Liver (tissue), 9 donors: Measurements from ENCODE around the gene TOP2A. TPM values are rescaled to one million over a fixed set of nuclear protein-coding genes. Genes with fewer than 3 reads are reported as not detected.
"Not testable (repeated sequence)": the region's sequence is repeated elsewhere in the genome, so short reads cannot be mapped to it uniquely, and the experiment has no call there.

Experiments
- DNase-seq: peaks from one replicate; pipeline ENCODE4 v3.0.0-alpha.2; 2017; ENCODE audit warnings: low spot score
- H3K27ac ChIP-seq, 2 donors: one replicate each; pipeline ENCODE4 v1.7.0; 2013; ENCODE audit warnings: inconsistent platforms in 2 of 2, low read length in 2 of 2, control low read depth in 1 of 2, low read depth in 1 of 2, mild to moderate bottlenecking in 1 of 2
- H3K27me3 ChIP-seq, 4 donors: one replicate each; pipeline versions ENCODE4 v1.6.1 to v1.7.0; 2013; ENCODE audit warnings: low read length in 3 of 4, inconsistent platforms in 1 of 4, mild to moderate bottlenecking in 1 of 4, moderate library complexity in 1 of 4; ENCODE audit not compliant: control insufficient read depth in 4 of 4, insufficient read depth in 4 of 4
- H3K36me3 ChIP-seq, 4 donors: one replicate each; pipeline versions ENCODE4 v1.6.1 to v1.7.0; 2013; ENCODE audit warnings: low read length in 3 of 4, mild to moderate bottlenecking in 3 of 4, low read depth in 1 of 4, moderate library complexity in 1 of 4; ENCODE audit not compliant: control insufficient read depth in 4 of 4, insufficient read depth in 3 of 4
- H3K4me1 ChIP-seq, 4 donors: one replicate each; pipeline versions ENCODE4 v1.6.1 to v1.7.0; 2013; ENCODE audit warnings: low read length in 3 of 4, mild to moderate bottlenecking in 3 of 4, moderate library complexity in 1 of 4; ENCODE audit not compliant: control insufficient read depth in 4 of 4, insufficient read depth in 4 of 4
- H3K4me3 ChIP-seq, 3 donors: one replicate each; pipeline versions ENCODE4 v1.6.1 to v1.7.0; 2013; ENCODE audit warnings: low read length in 3 of 3, control low read depth in 1 of 3, low read depth in 1 of 3, mild to moderate bottlenecking in 1 of 3
- H3K9ac ChIP-seq, 2 donors: one replicate each; pipeline ENCODE4 v1.7.0; 2013; ENCODE audit warnings: low read length in 2 of 2, mild to moderate bottlenecking in 2 of 2, moderate library complexity in 2 of 2, control low read depth in 1 of 2, low read depth in 1 of 2
- H3K9me3 ChIP-seq, 4 donors: one replicate each; pipeline versions ENCODE4 v1.6.1 to v1.7.0; 2013; ENCODE audit warnings: low read length in 3 of 4; ENCODE audit not compliant: control insufficient read depth in 4 of 4
- EGR1 ChIP-seq, 2 donors: IDR thresholded peaks; 2 replicates each; pipeline ENCODE4 v1.6.1; 2016 to 2018; ENCODE audit warnings: antibody characterized with exemption in 2 of 2, low read depth in 2 of 2
- FOXA2 ChIP-seq: IDR thresholded peaks from 2 replicates; pipeline ENCODE4 v1.6.1; 2016; ENCODE audit warnings: antibody characterized with exemption
- GABPA ChIP-seq, 2 donors: IDR thresholded peaks in 1 of 2; conservative IDR thresholded peaks in 1 of 2; 2 replicates each; pipeline ENCODE4 v1.6.1; 2016; ENCODE audit warnings: antibody characterized with exemption in 2 of 2, mild to moderate bottlenecking in 1 of 2, moderate library complexity in 1 of 2
- HNF4A ChIP-seq, 2 donors: conservative IDR thresholded peaks; 2 replicates each; pipeline ENCODE4 v1.6.1; 2016; ENCODE audit warnings: antibody characterized with exemption in 2 of 2, mild to moderate bottlenecking in 2 of 2
- HNF4G ChIP-seq: IDR thresholded peaks from 2 replicates; pipeline ENCODE4 v1.6.1; 2016; ENCODE audit warnings: antibody characterized with exemption
- JUND ChIP-seq, 2 donors: IDR thresholded peaks; 2 replicates each; pipeline ENCODE4 v1.6.1; 2016; ENCODE audit warnings: antibody characterized with exemption in 2 of 2
- NR2F2 ChIP-seq: IDR thresholded peaks from 2 replicates; pipeline ENCODE4 v1.6.1; 2016; ENCODE audit warnings: antibody characterized with exemption
- RAD21 ChIP-seq, 2 donors: IDR thresholded peaks; 2 replicates each; pipeline ENCODE4 v1.6.1; 2016; ENCODE audit warnings: antibody characterized with exemption in 2 of 2, mild to moderate bottlenecking in 2 of 2
- RXRA ChIP-seq, 2 donors: IDR thresholded peaks; 2 replicates each; pipeline ENCODE4 v1.6.1; 2017 to 2018; ENCODE audit warnings: antibody characterized with exemption in 2 of 2, mild to moderate bottlenecking in 1 of 2
- SP1 ChIP-seq: IDR thresholded peaks from 2 replicates; pipeline ENCODE4 v1.6.1; 2018; ENCODE audit warnings: antibody characterized with exemption, mild to moderate bottlenecking
- TAF1 ChIP-seq: conservative IDR thresholded peaks from 2 replicates; pipeline ENCODE4 v1.6.1; 2016; ENCODE audit warnings: antibody characterized with exemption, mild to moderate bottlenecking
- YY1 ChIP-seq: IDR thresholded peaks from 2 replicates; pipeline ENCODE4 v1.6.1; 2016; ENCODE audit warnings: antibody characterized with exemption, mild to moderate bottlenecking
- WGBS: extraction: QIAGEN DNeasy Blood & Tissue Kit; methylation state at CpG from one replicate; pipeline ENCODE4 v1.1.7; 2013; 5-methylcytosine and 5-hydroxymethylcytosine counted together
- polyA plus RNA-seq, 2 donors: library from polyadenylated mRNA; stranded (reverse) in 1 of 2; unstranded in 1 of 2; fragments of 200-250 nt in 1 of 2; fragments of >200 nt in 1 of 2; fragmentation: Nextera tagmentation in 1 of 2; extraction: Ambion mirVana in 1 of 2; gene quantifications; one replicate each; pipeline versions ENCODE4 v1.2.1 to v1.2.3, GENCODE V29; 2013 to 2015
- total RNA-seq, 2 donors: library from RNA; depleted of rRNA; stranded (reverse); fragments of >200 nt; gene quantifications; one replicate each; pipeline ENCODE4 v1.2.3, GENCODE V29; 2014
- TF ChIP-seq, protein P1 (sequence below): IDR thresholded peaks from 2 replicates; pipeline ENCODE4 v1.6.1; 2016; ENCODE audit warnings: antibody characterized with exemption
- TF ChIP-seq, protein P2 (sequence below): IDR thresholded peaks from 2 replicates; pipeline ENCODE4 v1.6.1; 2016; ENCODE audit warnings: antibody characterized with exemption
- TF ChIP-seq, protein P3 (sequence below): fragments of 150-350 bp; IDR thresholded peaks from 2 replicates; pipeline ENCODE4 v1.5.1; 2017; ENCODE audit warnings: improper control_type of control experiment, low read depth, low read length; ENCODE audit not compliant: missing input control
- TF ChIP-seq, protein P4 (sequence below): IDR thresholded peaks from 2 replicates; pipeline ENCODE4 v1.6.1; 2016; ENCODE audit warnings: antibody characterized with exemption
- TF ChIP-seq, protein P5 (sequence below): IDR thresholded peaks from 2 replicates; pipeline ENCODE4 v1.6.1; 2016; ENCODE audit warnings: antibody characterized with exemption, mild to moderate bottlenecking
- donor health status: healthy.
- donor health status: healthy.
- donor health status: healthy.
- donor health status: healthy.
- donor health status: healthy.

The TOP2A gene
- total and polyA plus RNA-seq, 4 donors = 0.08 to 102 (median 3.6) TPM

DNA sequence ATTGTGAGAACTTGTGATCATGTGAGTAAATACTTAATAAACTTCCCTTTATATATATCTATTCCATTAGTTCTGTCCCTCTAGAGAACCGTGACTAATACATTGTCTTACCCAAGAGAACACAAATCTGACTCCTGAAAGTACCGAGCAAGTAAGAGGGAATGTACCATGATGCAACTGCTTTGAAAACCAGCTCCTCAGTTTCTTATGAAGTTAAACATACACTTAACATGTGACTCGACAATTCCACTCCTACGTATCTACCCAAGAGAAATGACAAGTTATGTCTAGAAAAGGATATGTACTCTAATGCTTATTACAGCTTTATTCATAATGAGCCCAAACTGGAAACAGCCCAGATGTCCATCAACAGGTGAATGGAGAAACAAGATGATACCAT, 44.4 kb downstream of the TOP2A start:
- DNase-seq = no peak
- Histone ChIP-seq H3K9ac (no peak overlapping the region), H3K9me3 (no peaks in the 10 kb centered on the region), H3K27me3 (no peaks in the 10 kb centered on the region), H3K27ac (no peak overlapping the region), H3K4me1 (no peaks in the 10 kb centered on the region), H3K4me3 (no peak overlapping the region), H3K36me3 (no peaks in the 10 kb centered on the region)
- 92% methylated on average over 4 of the region's 4 CpGs for WGBS
- TF ChIP-seq GABPA (IDR thresholded peaks at IDR 0.05 in 1 of 2, conservative IDR thresholded peaks at IDR 0.05 in 1 of 2) = no peak
- TF ChIP-seq, protein P1, sequence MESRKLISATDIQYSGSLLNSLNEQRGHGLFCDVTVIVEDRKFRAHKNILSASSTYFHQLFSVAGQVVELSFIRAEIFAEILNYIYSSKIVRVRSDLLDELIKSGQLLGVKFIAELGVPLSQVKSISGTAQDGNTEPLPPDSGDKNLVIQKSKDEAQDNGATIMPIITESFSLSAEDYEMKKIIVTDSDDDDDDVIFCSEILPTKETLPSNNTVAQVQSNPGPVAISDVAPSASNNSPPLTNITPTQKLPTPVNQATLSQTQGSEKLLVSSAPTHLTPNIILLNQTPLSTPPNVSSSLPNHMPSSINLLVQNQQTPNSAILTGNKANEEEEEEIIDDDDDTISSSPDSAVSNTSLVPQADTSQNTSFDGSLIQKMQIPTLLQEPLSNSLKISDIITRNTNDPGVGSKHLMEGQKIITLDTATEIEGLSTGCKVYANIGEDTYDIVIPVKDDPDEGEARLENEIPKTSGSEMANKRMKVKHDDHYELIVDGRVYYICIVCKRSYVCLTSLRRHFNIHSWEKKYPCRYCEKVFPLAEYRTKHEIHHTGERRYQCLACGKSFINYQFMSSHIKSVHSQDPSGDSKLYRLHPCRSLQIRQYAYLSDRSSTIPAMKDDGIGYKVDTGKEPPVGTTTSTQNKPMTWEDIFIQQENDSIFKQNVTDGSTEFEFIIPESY = no peak
- no peak for TF ChIP-seq NR2F2
- TF ChIP-seq SP1 = no peak
- no peak for TF ChIP-seq FOXA2
- TF ChIP-seq, protein P2, sequence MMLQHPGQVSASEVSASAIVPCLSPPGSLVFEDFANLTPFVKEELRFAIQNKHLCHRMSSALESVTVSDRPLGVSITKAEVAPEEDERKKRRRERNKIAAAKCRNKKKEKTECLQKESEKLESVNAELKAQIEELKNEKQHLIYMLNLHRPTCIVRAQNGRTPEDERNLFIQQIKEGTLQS = no peak
- no peak for TF ChIP-seq RAD21 (IDR thresholded peaks at IDR 0.05)
- no peak for TF ChIP-seq EGR1 (IDR thresholded peaks at IDR 0.05; ENCODE audit: low read depth in 2 of 2)
- TF ChIP-seq, protein P3, sequence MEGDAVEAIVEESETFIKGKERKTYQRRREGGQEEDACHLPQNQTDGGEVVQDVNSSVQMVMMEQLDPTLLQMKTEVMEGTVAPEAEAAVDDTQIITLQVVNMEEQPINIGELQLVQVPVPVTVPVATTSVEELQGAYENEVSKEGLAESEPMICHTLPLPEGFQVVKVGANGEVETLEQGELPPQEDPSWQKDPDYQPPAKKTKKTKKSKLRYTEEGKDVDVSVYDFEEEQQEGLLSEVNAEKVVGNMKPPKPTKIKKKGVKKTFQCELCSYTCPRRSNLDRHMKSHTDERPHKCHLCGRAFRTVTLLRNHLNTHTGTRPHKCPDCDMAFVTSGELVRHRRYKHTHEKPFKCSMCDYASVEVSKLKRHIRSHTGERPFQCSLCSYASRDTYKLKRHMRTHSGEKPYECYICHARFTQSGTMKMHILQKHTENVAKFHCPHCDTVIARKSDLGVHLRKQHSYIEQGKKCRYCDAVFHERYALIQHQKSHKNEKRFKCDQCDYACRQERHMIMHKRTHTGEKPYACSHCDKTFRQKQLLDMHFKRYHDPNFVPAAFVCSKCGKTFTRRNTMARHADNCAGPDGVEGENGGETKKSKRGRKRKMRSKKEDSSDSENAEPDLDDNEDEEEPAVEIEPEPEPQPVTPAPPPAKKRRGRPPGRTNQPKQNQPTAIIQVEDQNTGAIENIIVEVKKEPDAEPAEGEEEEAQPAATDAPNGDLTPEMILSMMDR = no peak
- TF ChIP-seq, protein P4, sequence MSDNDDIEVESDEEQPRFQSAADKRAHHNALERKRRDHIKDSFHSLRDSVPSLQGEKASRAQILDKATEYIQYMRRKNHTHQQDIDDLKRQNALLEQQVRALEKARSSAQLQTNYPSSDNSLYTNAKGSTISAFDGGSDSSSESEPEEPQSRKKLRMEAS = no peak
- no peak for TF ChIP-seq TAF1
- no peak for TF ChIP-seq HNF4G
- TF ChIP-seq RXRA (IDR thresholded peaks at IDR 0.05) = no peak
- TF ChIP-seq JUND (IDR thresholded peaks at IDR 0.05) = no peak
- no peak for TF ChIP-seq HNF4A (conservative IDR thresholded peaks at IDR 0.05)
- TF ChIP-seq, protein P5, sequence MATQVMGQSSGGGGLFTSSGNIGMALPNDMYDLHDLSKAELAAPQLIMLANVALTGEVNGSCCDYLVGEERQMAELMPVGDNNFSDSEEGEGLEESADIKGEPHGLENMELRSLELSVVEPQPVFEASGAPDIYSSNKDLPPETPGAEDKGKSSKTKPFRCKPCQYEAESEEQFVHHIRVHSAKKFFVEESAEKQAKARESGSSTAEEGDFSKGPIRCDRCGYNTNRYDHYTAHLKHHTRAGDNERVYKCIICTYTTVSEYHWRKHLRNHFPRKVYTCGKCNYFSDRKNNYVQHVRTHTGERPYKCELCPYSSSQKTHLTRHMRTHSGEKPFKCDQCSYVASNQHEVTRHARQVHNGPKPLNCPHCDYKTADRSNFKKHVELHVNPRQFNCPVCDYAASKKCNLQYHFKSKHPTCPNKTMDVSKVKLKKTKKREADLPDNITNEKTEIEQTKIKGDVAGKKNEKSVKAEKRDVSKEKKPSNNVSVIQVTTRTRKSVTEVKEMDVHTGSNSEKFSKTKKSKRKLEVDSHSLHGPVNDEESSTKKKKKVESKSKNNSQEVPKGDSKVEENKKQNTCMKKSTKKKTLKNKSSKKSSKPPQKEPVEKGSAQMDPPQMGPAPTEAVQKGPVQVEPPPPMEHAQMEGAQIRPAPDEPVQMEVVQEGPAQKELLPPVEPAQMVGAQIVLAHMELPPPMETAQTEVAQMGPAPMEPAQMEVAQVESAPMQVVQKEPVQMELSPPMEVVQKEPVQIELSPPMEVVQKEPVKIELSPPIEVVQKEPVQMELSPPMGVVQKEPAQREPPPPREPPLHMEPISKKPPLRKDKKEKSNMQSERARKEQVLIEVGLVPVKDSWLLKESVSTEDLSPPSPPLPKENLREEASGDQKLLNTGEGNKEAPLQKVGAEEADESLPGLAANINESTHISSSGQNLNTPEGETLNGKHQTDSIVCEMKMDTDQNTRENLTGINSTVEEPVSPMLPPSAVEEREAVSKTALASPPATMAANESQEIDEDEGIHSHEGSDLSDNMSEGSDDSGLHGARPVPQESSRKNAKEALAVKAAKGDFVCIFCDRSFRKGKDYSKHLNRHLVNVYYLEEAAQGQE = no peak
- no peak for TF ChIP-seq YY1

DNA sequence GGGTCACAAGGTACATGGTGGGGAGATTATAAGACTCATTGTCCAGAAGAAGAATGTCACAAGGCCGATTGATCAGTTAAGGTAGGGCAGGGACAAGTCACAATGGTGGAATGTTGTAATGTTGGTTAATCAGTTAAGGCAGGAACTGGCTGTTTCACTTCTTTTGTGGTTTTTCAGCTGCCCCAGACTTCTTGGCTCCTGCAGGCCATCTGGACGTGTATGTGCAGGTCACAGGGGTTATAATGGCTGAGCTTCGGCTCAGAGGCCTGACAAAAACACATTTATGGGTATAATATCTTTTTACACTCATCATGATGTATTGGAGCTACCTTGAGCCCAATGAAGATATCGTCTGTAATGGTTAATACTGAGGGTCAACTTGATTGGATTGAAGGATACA, 45.1 kb downstream of the TOP2A start:
- not testable (repeated sequence) for H3K9me3 ChIP-seq, H3K9ac ChIP-seq, H3K4me1 ChIP-seq, DNase-seq, H3K27ac ChIP-seq, H3K36me3 ChIP-seq, H3K27me3 ChIP-seq, H3K4me3 ChIP-seq
- 62% methylated on average over 4 of the region's 4 CpGs for WGBS
